Right renal cortex interstitium (tissue), 3 donors: ENCODE results near the gene ANKRD61. TPM values are rescaled to one million over a fixed set of nuclear protein-coding genes. Genes with fewer than 3 reads are reported as not detected.
"Not testable (repeated sequence)": the region's sequence is repeated elsewhere in the genome, so short reads cannot be mapped to it uniquely, and the experiment has no call there.

Experiments
- DNase-seq, 3 donors: peaks; one replicate each; pipeline ENCODE4 v3.0.0-alpha.2; 2013; ENCODE audit warnings: low read depth in 3 of 3, low spot score in 2 of 3
- polyA plus RNA-seq, 3 donors: library from polyadenylated mRNA; unstranded; fragments of 120-200 nt; gene quantifications; one replicate each; pipeline ENCODE4 v1.2.1, GENCODE V29; 2013; ENCODE audit not compliant: insufficient read length in 3 of 3

The ANKRD61 gene
- polyA plus RNA-seq, 3 donors, result 0.54 to 0.79 (median 0.58) TPM

DNA sequence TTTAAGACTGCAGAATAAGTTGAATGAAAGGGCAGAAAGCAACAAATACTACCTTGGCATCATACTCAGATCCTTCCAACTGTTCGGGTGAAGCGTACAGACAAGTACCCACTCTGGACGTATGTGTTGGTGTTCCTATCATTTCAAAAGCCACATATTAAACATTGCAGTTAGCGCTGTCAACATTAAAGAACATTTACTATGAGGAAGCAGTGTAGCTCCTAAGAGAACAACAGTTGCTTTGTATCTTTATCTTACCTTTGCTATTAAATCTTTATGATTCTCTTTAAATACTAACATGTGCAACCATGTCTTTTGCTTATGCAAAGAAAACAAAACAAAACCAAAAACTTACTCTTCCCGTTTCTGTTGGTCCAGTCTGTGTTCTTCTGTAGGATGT is 2.6 kb upstream of the ANKRD61 start:
- no peak for DNase-seq

DNA sequence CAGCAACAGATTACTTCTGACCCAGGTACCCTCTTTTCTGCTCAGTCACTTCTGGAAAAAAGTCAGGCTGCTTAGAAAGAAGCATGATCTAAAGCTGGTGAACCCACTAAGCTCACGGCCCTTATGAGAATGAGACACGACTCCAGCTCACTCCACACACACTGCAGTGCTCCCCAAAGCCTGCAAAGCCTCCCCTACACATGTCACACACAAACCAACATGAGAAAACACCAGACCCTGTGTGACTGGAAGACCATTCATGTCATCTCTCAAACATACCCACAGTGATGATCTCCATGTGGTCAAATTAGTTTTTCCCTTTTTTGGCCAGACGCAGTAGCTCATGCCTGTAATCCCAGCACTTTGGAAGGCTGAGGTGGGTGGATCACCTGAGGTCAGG is 391 bp downstream of the ANKRD61 start:
- DNase-seq, result no peak

DNA sequence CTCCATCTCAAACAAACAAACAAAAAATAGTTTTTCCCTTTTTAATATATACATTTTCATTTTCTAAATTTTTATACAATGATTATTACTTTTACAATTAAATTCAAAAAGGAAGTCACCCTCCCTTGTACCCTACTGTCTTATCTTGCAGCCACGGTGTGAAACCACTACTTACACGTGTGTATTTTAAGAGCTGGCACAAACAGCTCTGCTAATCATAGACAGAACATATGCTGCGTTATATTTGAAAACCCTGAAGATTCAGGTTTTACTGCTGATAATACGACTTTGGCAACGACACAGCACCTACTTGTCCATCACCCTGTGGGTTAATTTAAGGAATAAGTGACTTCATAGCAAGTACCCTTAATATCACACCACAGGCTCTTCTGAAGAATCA is 991 bp downstream of the ANKRD61 start:
- DNase-seq, result no peak

DNA sequence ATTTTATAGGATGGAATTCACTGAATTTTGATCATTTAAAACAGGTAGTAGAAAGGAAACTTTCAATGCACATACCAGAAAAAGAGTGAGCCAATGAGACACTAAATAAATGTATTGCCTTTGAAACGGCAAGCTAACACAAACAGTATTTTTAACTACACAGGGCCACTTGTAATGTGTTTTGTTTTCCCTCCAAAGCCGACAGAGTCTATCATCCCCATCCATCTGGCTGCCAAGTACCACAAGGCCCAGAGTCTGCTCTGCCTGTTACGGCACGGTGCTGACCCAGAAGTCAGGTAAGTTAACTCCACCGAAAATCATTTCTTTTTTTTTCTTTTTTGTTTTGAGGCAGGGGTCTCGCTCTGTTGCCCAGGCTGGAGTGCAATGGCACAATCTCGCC is 1.5 kb downstream of the ANKRD61 start:
- no peak for DNase-seq

DNA sequence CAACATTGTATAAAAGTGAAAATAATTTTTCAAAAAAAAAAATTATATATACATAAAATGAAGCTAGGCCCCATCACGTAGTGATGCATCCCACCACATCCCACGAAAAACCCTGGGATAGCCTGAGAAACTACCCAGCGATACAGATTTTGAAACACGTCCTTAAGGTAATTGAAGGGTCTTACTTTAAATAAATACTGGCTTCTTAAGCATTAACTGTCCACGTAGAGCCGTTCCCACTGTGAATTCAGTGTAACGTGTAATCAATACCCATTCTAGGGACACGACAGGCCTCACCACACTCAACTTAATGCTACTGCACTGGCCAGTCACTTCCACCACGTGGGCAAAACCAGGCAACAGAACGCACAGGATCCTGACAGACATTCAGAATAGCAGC is 4.0 kb downstream of the ANKRD61 start:
- no peak for DNase-seq

DNA sequence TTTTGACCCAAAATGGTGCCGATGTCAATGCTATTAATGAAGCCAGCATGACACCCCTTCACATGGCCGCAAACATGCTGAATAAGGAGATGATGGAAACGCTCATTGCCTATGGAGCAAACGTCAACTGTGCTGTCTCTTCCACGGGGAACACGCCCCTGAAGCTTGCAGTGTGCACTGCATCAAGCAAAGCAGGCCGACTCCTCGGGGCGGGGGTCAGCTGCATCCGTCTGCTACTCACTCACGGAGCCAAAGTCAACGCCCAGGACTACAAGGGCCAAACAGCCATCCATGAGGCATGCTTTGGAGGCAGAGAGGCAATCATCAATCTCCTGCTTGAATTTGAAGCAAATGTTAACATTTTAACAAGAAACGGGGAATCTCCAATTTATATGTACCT is 4.5 kb downstream of the ANKRD61 start:
- DNase-seq, result no peak

DNA sequence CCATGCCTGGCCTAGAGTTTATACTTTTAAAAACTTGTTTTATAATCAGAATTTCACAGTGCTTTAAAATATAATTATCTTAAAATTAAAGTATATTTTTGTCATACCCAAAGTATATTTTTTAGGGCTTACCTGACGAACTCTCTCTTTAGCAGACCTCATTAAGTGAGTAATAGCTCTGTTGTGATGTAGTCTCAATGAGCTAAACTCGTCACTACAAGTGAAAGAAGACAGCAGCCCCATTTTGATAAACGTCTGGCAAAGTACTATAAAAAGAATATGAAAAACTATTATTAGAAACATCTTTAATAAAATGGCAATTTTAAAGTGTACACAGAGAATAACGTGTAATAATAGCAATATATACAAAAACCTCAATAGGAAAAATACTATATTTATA is 18.6 kb downstream of the ANKRD61 start:
- no peak for DNase-seq

DNA sequence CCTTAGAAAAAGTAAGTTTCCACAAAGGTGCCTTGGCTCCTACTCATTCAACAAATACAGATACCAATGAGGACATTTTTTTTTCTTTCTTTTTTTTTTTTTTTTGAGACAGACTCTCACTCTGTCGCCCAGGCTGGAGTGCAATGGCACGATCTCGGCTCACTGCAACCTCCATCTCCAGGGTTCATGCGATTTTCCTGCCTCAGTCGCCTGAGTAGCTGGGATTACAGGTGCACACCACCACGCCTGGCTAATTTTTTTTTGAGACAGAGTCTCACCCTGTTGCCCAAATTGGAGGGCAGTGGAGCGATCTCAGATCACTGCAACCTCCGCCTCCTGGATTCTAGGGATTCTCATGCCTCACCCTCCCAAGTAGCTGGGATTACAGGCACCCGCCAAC is 20.0 kb downstream of the ANKRD61 start:
- DNase-seq, result not testable (repeated sequence)

DNA sequence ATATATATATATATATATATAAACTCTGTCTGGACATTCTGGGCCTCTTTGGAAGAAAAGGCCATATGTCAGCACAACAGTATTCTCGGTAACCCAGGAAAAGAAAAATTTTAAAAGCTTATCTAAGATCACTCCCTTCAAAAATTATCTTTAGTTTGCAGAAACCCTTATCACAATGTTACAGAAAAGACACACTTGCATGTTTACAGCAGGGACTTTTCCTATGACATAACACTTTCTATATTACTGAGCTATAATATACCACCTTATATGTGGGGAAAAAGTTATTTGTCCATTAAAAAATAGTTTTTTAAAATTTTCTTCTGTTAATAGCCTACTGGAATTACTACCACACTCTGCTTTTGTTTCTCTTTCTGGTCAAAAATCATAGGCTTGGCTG is 25.4 kb downstream of the ANKRD61 start:
- no peak for DNase-seq

DNA sequence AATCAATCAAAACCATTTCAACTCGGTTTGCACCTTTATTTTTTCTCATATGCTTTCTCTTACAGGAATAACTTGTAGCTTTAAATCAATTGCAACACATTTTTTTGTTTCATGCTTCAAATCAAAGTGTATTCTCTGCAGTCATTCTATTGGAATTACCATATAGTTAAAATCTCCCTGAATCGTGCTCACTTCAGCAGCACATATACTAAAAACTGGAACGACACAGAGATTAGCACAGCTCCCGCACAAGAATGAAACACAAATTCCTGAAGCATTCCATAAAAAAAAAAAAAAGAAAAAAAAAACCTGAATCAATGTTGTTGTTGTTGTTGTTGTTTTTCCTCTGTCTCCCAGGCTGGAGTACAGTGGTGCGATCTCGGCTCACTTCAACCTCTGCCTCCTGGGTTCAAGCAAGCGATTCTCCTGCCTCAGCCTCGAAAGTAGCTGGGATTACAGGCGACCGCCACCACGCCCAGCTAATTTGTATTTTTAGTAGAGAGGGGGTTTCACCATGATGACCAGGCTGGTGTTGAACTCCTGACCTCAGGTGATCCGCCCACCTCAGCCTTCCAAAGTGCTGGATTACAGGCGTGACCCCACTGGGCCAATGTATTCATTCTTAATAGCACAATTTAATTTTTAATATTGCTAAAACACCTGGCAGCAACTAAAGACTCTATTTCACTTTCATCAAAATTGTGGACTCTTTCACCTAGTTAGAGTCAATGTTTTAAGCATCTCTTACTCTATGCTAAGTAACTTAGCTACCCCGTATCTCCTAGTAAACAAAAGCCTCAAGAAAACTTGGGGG is 26.3 kb downstream of the ANKRD61 start:
- DNase-seq, result no peak

DNA sequence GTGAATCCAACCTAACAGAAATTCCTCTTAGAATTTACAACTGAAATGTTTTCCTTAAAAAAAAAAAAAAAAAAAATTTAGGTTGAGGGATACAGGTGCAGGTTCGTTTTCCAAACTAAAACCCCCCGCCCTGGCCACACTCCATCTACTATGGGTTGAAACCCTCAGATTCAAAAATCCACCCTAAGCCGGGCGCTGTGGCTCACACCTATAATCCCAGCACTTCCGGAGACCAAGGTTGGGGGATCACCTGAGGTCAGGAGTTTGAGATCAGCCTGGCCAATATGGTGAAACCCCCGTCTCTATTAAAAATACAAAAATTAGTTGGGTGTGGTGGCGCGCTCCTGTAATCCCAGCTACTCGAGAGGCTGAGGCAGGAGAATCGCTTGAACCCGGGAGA is 28.8 kb downstream of the ANKRD61 start:
- not testable (repeated sequence) for DNase-seq

DNA sequence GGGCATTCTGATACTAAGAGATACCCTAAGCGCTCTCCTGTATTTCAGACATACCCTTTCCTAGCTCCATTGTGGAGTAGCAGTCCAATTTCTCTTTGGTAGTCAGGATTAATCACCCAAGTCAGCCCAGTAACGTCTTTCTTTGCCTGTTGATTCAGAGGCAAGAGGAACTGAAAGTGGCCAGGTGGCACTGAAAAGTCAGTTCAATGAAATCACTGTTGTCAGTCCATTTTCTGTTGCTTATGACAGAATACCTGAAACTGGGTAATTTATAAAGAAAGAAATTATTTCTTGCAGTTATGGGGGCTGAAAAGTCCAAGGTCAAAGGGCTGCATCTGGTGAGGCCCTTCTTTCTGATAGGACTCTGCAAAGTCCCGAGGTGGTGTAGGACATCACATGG is 40.2 kb downstream of the ANKRD61 start:
- no peak for DNase-seq

DNA sequence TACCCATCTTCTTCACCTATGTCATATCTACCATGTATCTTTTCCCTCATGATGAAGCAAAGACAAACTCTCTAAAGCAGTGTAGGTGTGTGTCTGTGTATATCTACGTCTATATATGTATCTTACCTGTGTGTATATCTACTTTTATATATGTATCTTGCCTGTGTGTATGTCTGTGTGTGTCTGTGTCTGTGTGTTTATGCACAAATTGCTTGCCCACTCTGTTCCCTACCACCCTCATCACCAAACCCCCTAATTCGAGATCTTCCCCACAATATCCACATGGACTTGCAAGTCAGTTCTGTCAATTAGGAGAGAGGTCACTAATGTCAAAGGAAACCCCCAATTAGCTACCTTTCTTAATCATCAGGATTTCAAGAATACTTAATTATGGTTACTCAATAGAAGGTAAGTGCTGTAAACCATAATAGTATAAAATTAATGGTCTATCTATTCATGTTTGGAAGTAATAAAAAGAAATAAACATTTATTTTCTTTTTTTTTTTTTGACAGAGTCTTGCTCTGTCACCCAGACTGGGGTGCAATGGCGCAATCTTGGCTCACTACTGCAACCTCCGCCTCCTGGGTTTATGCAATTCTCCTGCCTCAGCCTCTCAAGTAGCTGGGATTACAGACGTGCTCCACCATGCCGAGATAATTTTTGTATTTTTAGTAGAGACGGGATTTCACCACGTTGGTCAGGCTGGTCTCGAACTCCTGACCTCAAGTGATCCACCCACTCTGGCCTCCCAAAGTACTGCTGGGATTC is 43.6 kb downstream of the ANKRD61 start:
- DNase-seq, result no peak

DNA sequence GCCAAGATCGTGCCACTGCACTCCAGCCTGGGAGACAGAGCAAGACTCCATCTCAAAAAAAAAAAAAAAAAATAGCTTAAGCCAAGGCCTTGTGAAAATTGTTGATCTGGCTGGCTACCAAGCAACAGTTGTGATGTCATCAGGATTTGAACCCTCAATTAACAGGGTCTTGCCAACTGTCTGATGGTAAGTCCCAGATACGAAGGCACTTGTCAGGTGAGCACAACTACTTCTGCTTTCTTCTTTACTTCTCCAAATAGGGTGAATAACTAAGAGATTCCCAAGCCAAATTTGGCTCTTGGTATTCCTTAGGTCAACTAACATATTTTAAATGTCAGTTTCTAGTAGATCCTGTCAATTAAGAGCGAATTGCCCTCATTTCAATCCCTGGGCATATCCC is 47.4 kb downstream of the ANKRD61 start:
- DNase-seq, result no peak

DNA sequence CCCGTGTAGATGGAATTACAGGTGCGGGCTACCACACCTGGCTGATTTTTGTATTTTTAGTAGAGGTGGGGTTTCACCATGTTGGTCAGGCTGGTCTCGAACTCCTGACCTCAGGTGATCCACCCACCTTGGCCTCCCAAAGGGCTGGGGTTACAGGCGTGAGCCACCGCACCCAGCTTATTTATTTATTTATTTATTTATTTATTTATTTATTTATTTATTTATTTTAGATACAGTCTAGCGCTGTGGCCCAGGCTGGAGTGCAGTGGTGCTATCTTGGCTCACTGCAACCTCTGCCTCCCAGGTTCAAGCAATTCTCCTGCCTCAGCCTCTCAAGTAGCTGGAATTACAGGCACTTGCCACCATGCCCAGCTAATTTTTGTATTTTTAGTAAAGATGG is 51.9 kb downstream of the ANKRD61 start:
- DNase-seq, result not testable (repeated sequence)

Other genes with a start within 250 kb of the ANKRD61 start
- 10 to 100 TPM; 34.9 to 39.5 (median 35.5) TPM for gene RNF216, start 249.7 kb upstream of the ANKRD61 start, polyA plus RNA-seq
- gene OCM, start 150.6 kb upstream of the ANKRD61 start, polyA plus RNA-seq, result under 1 TPM in 2 of 3 donors, not detected in 1; 0.24 to 0.79 TPM
- 10 to 100 TPM; 83.9 to 94.5 (median 92.6) TPM for gene CCZ1, start 132.6 kb upstream of the ANKRD61 start, polyA plus RNA-seq
- gene RSPH10B, start 60.7 kb upstream of the ANKRD61 start, polyA plus RNA-seq, result 1 to 10 TPM in 1 of 3 donors, under 1 TPM in 2; 0.75 to 1.2 (median 0.91) TPM
- 10 to 100 TPM; 21.6 to 24.3 (median 23.8) TPM for gene PMS2, start 22.3 kb upstream of the ANKRD61 start, polyA plus RNA-seq
- gene AIMP2, start 22.1 kb upstream of the ANKRD61 start, polyA plus RNA-seq, result 10 to 100 TPM; 23.1 to 26.4 (median 24.7) TPM
- 100 to 1,000 TPM in 2 of 3 donors, 10 to 100 TPM in 1; 99.9 to 116 (median 103) TPM for gene EIF2AK1, start 27.8 kb downstream of the ANKRD61 start, polyA plus RNA-seq
- 10 to 100 TPM; 21.1 to 23.0 (median 22.0) TPM for gene USP42, start 73.6 kb downstream of the ANKRD61 start, polyA plus RNA-seq
- gene CYTH3, start 241.2 kb downstream of the ANKRD61 start, polyA plus RNA-seq, result 10 to 100 TPM; 33.0 to 36.2 (median 33.4) TPM